Cerebellar cortex (tissue), 1 donor: ENCODE measurements around the gene TSPAN6.

Experiments
- DNase-seq: peaks from one replicate; pipeline ENCODE4 v3.0.0-alpha.2; 2015; ENCODE audit warnings: low spot score

The TSPAN6 gene

GRCh38 chrX:100636321-100636991 is at the start of gene TSPAN6:
TSS of gene TSPAN6 (minus strand) at chrX:100636806. CDS start at chrX:100636694, 112 bp downstream.
- DNase-seq, result peak; percentile 73

GRCh38 chrX:100685997-100686305 is 49.3 kb upstream of the TSPAN6 start:
- no peak for DNase-seq

- peak; percentile 65 for DNase-seq
These were observed 48.8 kb upstream of the TSPAN6 start for GRCh38 chrX:100685284-100685996.

- no peak for DNase-seq
These were observed 46.3 kb upstream of the TSPAN6 start for GRCh38 chrX:100682939-100683338.

- DNase-seq, result no peak
These were observed 45.0 kb upstream of the TSPAN6 start for GRCh38 chrX:100681599-100681998.

- no peak for DNase-seq
These were observed 44.1 kb upstream of the TSPAN6 start for GRCh38 chrX:100680756-100681155.

GRCh38 chrX:100677611-100678181 is 41.1 kb upstream of the TSPAN6 start:
- DNase-seq, result no peak

- no peak for DNase-seq
These were observed 38.1 kb upstream of the TSPAN6 start for GRCh38 chrX:100674705-100675104.

- no peak for DNase-seq
These were observed 36.9 kb upstream of the TSPAN6 start for GRCh38 chrX:100673397-100673953.

GRCh38 chrX:100672966-100673365 is 36.4 kb upstream of the TSPAN6 start:
- no peak for DNase-seq

GRCh38 chrX:100663642-100664041 is 27.0 kb upstream of the TSPAN6 start:
- DNase-seq, result no peak

- DNase-seq, result no peak
These were observed 26.2 kb upstream of the TSPAN6 start for GRCh38 chrX:100662796-100663195.

GRCh38 chrX:100662170-100662569 is 25.6 kb upstream of the TSPAN6 start:
- no peak for DNase-seq

- no peak for DNase-seq
These were observed 23.0 kb upstream of the TSPAN6 start for GRCh38 chrX:100659431-100660137.

GRCh38 chrX:100658941-100659381 is 22.4 kb upstream of the TSPAN6 start:
- no peak for DNase-seq

GRCh38 chrX:100654261-100654660 is 17.7 kb upstream of the TSPAN6 start:
- DNase-seq, result no peak

GRCh38 chrX:100652266-100652665 is 15.7 kb upstream of the TSPAN6 start:
- no peak for DNase-seq

GRCh38 chrX:100650841-100651240 is 14.2 kb upstream of the TSPAN6 start:
- DNase-seq, result no peak

- peak; percentile 36 for DNase-seq
These were observed 13.1 kb upstream of the TSPAN6 start for GRCh38 chrX:100649550-100650356.

GRCh38 chrX:100648458-100649417 is 12.1 kb upstream of the TSPAN6 start:
- DNase-seq, result peak; percentile 18
